Measurements from ENCODE around the gene ITGB3.
A peak's percentile ranks its signal among the peaks of the same experiment; 100 is the strongest.

ITGB3 gene

DNA sequence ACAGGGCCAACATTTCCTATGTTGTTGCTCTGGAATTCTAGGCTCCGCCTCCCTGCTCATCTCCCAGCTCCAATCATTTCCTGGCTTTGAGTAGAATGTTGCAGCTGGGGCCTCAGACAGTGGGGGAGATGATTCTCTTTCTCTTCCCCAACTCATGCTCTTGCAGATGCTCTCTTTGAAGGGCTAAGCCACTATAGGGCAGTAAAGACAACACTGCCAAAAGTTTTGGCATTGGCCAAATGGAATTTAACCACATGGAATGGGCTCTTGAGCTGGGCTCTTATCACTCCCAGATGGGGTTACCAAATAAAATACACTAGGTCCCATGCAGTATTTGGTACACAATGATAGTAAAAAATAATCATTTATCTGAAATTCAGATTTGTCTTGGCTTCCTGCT, 50.6 kb downstream of the ITGB3 start:
- H3K4me3 Mint-ChIP-seq: no peak overlapping the region
- H3K4me1 Mint-ChIP-seq (ENCODE audit: low read depth): peaks cover 20% of the 10 kb centered on the region
- no peak overlapping the region for H3K27ac Mint-ChIP-seq
- peaks cover 4% of the 10 kb centered on the region for H3K36me3 Mint-ChIP-seq (ENCODE audit: low read depth)
- no peaks in the 10 kb centered on the region for H3K27me3 Mint-ChIP-seq
- peaks cover 8% of the 10 kb centered on the region for H3K9me3 Mint-ChIP-seq

DNA sequence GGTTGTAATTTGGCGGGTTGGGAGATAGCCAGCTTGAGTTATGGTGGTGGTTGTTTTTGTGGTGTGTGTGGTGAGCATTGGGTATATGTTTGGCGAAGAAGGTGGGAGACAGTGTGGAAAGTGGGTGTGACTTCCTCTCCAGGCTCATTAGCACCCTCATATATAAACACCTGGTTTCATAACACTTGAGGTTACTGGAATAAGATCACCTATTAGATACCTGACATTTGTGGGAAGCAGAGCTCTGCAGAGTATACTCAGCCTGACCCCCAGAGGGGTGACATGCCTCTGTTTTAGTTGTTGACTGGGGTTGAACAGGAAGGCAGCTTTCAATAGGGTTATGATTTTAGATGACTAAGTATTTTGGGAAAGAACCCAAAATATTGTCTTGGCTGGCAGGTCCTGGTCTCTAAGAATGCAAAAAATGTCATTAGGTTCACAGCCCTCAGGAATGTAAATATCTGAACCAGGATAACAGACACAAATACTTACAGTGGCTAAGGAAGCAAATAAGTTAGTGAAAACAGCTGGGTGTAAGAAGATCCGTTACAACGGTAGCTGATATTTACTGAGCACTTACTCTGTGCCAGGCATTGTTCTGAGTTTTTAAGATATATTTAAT, 51.8 kb downstream of the ITGB3 start:
- peaks cover 20% of the 10 kb centered on the region for H3K4me1 Mint-ChIP-seq (ENCODE audit: low read depth)
- H3K9me3 Mint-ChIP-seq: peaks cover 8% of the 10 kb centered on the region
- H3K27me3 Mint-ChIP-seq: no peaks in the 10 kb centered on the region
- no peak overlapping the region for H3K27ac Mint-ChIP-seq
- peak overlapping the region; percentile 1 for H3K4me3 Mint-ChIP-seq
- H3K36me3 Mint-ChIP-seq (ENCODE audit: low read depth): peaks cover 4% of the 10 kb centered on the region

DNA sequence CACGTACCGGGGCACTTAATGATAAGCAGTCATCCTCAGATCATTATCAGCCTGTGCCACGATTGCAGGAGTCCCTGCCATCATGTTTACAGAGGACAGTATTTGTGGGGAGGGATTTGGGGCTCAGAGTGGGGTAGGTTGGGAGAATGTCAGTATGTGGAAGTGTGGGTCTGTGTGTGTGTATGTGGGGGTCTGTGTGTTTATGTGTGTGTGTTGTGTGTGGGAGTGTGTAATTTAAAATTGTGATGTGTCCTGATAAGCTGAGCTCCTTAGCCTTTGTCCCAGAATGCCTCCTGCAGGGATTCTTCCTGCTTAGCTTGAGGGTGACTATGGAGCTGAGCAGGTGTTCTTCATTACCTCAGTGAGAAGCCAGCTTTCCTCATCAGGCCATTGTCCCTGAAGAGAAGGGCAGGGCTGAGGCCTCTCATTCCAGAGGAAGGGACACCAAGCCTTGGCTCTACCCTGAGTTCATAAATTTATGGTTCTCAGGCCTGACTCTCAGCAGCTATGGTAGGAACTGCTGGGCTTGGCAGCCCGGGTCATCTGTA, 56.6 kb downstream of the ITGB3 start:
- Mint-ChIP-seq H3K27ac (no peak overlapping the region), H3K4me3 (no peak overlapping the region), H3K4me1 (ENCODE audit: low read depth) (peaks cover 16% of the 10 kb centered on the region), H3K9me3 (no peaks in the 10 kb centered on the region), H3K27me3 (no peaks in the 10 kb centered on the region), H3K36me3 (ENCODE audit: low read depth) (no peaks in the 10 kb centered on the region)

- Mint-ChIP-seq H3K9me3 (no peaks in the 10 kb centered on the region), H3K4me1 (ENCODE audit: low read depth) (peaks cover 5% of the 10 kb centered on the region), H3K27me3 (no peaks in the 10 kb centered on the region), H3K4me3 (no peak overlapping the region), H3K27ac (no peak overlapping the region), H3K36me3 (ENCODE audit: low read depth) (no peaks in the 10 kb centered on the region)
Measured at GRCh38 chr17:47311420-47311819, 57.8 kb downstream of the ITGB3 start.

DNA sequence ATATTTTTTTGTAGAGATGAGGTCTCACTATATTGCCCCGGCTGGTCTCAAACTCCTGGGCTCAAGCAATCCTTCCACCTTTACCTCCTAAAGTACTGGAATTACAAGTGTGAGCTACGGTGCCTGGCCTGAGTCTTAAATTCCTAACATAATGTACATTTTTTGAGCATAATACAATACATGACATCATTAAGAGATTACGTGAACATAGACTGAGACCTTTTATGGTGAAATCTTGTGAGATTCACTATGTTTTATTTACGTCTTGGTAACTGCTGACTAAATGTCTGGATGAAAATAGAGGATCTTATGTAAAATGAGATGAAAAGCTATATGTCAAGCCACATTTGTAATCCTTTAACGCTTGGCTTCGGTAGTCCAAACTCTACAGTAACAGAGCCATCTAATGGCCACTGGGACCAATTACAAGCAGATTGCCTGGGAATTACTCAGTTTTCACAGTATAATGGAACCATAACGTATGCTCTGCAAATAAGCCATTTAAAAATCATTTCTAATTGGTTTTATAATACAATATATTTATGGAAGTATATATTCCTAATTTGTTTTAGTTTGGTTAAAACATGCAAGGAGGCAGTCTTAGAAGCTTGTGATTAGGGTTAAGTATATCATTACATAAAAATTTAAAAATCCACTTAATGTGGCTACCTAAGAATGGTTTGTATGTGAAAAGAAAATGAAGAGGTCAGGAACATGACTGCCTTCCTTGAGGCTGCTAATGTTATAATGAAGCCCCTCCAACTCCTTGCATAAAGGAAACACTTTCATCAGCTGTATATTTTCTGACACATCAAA, 62.0 kb downstream of the ITGB3 start:
- Mint-ChIP-seq H3K4me1 (ENCODE audit: low read depth) (no peaks in the 10 kb centered on the region), H3K27me3 (no peaks in the 10 kb centered on the region), H3K27ac (no peak overlapping the region), H3K36me3 (ENCODE audit: low read depth) (no peaks in the 10 kb centered on the region), H3K4me3 (no peak overlapping the region), H3K9me3 (no peaks in the 10 kb centered on the region)

GRCh38 chr17:47316311-47316710, 62.7 kb downstream of the ITGB3 start:
- H3K27ac Mint-ChIP-seq: no peak overlapping the region
- H3K4me3 Mint-ChIP-seq: no peak overlapping the region
- H3K27me3 Mint-ChIP-seq: no peaks in the 10 kb centered on the region
- no peaks in the 10 kb centered on the region for H3K4me1 Mint-ChIP-seq (ENCODE audit: low read depth)
- H3K9me3 Mint-ChIP-seq: no peaks in the 10 kb centered on the region
- no peaks in the 10 kb centered on the region for H3K36me3 Mint-ChIP-seq (ENCODE audit: low read depth)

GRCh38 chr17:47317119-47317518, 63.5 kb downstream of the ITGB3 start:
- Mint-ChIP-seq H3K4me3 (no peak overlapping the region), H3K36me3 (ENCODE audit: low read depth) (no peaks in the 10 kb centered on the region), H3K4me1 (ENCODE audit: low read depth) (no peaks in the 10 kb centered on the region), H3K9me3 (no peaks in the 10 kb centered on the region), H3K27me3 (no peaks in the 10 kb centered on the region), H3K27ac (no peak overlapping the region)

DNA sequence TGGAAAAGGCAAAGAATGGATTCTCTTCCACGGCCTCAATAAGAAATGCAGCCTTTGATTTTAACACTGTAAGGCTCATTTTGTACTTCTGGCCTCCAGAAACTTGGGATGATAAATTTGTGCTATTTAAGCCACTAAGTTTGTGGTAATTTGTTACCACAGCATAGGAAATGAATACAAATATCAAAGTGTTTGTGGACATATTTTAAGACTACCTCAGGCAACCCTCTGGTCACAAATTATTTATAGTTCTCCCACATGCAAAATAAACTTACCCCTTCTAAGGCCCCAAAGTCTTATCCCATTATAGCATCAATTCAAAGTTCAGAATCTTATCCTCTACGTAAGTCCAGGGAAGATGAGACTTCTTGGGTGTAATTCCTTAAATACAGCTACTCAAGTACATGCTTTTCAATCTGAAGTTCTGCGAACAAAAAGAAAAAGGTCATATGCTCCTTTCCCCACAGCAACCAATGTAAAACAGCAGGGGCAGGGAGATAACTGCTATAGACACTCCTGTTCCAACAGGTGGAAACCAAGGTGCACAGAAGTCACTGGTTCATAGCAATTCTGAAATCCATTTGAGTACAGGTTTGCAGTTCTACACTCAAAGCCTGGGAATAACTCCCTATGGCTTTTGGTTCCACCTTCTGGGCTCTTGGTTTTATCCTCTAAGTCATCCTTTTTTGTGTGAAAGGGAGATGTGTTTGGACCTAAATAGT, 64.7 kb downstream of the ITGB3 start:
- Mint-ChIP-seq H3K4me3 (no peak overlapping the region), H3K9me3 (no peaks in the 10 kb centered on the region), H3K27me3 (peaks cover 4% of the 10 kb centered on the region), H3K36me3 (ENCODE audit: low read depth) (no peaks in the 10 kb centered on the region), H3K27ac (no peak overlapping the region), H3K4me1 (ENCODE audit: low read depth) (peaks cover 4% of the 10 kb centered on the region)

- Mint-ChIP-seq H3K27me3 (peaks cover 4% of the 10 kb centered on the region), H3K36me3 (ENCODE audit: low read depth) (no peaks in the 10 kb centered on the region), H3K9me3 (no peaks in the 10 kb centered on the region), H3K4me1 (ENCODE audit: low read depth) (peaks cover 21% of the 10 kb centered on the region), H3K4me3 (no peak overlapping the region), H3K27ac (no peak overlapping the region)
Measured at GRCh38 chr17:47320879-47321502, 67.4 kb downstream of the ITGB3 start.

DNA sequence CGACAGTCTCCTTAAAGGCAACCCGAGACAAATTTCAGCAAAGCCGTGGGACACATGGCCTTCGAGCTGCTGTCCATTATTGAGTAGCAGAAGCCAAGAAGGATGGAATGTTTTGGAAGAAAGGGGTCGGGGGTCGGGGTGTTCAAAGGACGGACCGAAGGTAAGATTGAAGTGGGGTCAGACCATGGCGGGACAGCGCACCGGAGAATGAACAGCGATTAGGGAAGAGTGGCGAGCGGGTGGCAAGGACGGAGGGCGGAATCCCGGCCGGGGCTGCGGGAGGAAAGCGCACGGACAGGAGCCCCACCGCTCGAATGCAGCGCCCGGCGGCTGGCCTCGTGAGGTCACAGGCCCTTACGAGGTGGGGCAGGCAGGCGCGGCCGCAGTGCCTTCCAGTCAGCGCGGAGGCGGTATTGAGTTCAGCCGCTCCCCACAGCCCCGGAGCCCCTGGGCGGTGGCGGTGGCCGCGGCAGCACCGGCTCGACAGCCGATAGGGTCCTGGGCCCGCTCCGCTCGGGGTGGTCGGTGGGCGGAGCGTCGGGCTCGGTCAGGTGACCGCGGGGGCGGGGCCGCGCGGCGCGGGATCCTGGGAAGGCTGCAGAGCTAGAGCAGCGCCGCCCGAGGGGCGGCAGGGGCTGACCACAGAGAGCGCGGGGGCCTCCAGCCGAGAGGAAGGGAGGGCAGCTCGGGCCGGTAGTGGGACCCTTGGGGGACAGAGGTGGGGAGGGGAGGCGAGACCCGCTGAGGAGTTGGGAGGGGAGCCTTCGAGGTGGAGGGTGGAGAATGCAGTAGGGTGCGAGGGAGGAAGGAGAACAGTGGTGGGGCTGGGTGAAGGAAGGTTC, 70.0 kb downstream of the ITGB3 start, which contains the start of gene EFCAB13:
Gene EFCAB13, plus strand, starts transcription at position 574 of the 842 bp plus-strand sequence. CDS start 4,399 bp downstream, outside the sequence.
- Mint-ChIP-seq H3K9me3 (no peaks in the 10 kb centered on the region), H3K27me3 (peaks cover 4% of the 10 kb centered on the region), H3K36me3 (ENCODE audit: low read depth) (no peaks in the 10 kb centered on the region), H3K4me3 (peak within 1 kb of the TSS; percentile 89), H3K4me1 (ENCODE audit: low read depth) (peaks cover 21% of the 10 kb centered on the region), H3K27ac (peak within 1 kb of the TSS; percentile 92)

DNA sequence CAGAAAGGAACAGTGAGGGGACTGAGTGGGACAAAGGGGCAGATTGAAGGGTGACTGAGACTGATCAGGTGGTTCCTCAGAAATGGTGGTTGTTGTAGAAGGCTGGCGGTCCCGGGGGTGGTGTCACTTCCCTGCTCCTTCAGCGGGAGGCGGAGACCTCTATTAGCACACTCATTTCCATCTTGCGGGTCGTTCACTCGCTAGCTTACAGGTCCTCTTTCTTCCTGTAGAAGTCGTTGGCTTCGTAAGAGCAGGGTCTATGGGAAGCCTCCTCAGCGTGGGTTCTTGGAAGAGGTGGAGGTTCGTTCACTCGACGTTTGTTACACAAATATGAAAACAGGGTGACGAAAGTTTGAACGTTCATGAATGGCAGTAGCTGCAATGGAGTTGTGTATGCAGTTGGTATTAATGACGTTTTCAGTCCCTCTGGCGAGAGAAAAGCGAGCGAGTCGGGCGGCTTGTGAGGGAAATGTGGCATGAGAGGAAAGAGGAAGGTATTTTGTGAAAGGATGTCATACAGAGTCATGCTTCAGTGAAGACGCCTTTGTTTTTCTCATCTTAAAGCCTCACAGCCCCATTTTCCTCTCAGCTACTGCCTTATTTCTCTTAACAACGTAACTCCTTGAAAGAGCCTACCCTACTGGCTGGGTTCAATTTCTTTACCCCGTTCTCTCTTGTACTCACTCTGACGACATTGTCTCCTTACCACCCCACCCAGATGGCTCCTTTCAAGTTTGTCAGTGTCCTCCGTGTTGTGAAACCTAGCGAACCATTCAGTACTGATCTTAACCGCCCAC, 70.8 kb downstream of the ITGB3 start:
- no peaks in the 10 kb centered on the region for H3K9me3 Mint-ChIP-seq
- peaks cover 4% of the 10 kb centered on the region for H3K27me3 Mint-ChIP-seq
- H3K27ac Mint-ChIP-seq: peak overlapping the region; percentile 92
- H3K36me3 Mint-ChIP-seq (ENCODE audit: low read depth): no peaks in the 10 kb centered on the region
- H3K4me1 Mint-ChIP-seq (ENCODE audit: low read depth): peaks cover 21% of the 10 kb centered on the region
- H3K4me3 Mint-ChIP-seq: peak overlapping the region; percentile 89

GRCh38 chr17:47325176-47325575, 71.5 kb downstream of the ITGB3 start:
- H3K4me1 Mint-ChIP-seq (ENCODE audit: low read depth): peaks cover 21% of the 10 kb centered on the region
- H3K9me3 Mint-ChIP-seq: no peaks in the 10 kb centered on the region
- H3K27me3 Mint-ChIP-seq: peaks cover 4% of the 10 kb centered on the region
- peak overlapping the region; percentile 28 for H3K4me3 Mint-ChIP-seq
- peak overlapping the region; percentile 92 for H3K27ac Mint-ChIP-seq
- no peaks in the 10 kb centered on the region for H3K36me3 Mint-ChIP-seq (ENCODE audit: low read depth)

DNA sequence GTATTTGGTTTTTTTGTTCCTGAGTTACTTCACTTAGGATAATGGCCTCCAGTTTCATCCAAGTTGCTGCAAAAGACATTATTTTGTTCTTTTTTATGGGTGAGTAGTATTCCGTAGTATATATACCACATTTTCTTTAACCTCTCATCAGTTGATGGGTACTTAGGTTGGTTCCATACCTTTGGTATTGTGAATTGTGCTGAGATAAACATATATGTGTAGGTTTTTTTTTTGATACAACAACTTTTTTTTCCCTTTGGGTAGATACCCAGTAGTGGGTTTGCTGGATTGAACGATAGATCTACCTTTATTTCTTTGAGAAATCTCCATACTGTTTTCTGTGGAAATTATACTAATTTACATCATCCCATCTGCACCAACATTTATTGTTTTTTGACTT, 76.9 kb downstream of the ITGB3 start:
- peaks cover 26% of the 10 kb centered on the region for H3K36me3 Mint-ChIP-seq (ENCODE audit: low read depth)
- H3K4me3 Mint-ChIP-seq: no peak overlapping the region
- no peaks in the 10 kb centered on the region for H3K9me3 Mint-ChIP-seq
- H3K27me3 Mint-ChIP-seq: no peaks in the 10 kb centered on the region
- peaks cover under 1% of the 10 kb centered on the region for H3K4me1 Mint-ChIP-seq (ENCODE audit: low read depth)
- H3K27ac Mint-ChIP-seq: no peak overlapping the region

All from stimulated activated naive CD8-positive, alpha-beta T cell treated with anti-CD3 and anti-CD28 coated beads, Interleukin-15, Interleukin-2, amounts not matched to agents 100 ng/mL and 50 ng/mL, for 24 hours (primary cell).